HCT116 (cell line): ENCODE measurements around the gene CA11. TPM values are rescaled to one million over a fixed set of nuclear protein-coding genes. Genes with fewer than 3 reads are reported as not detected.

Experiments used
- ATAC-seq: fragments of 200-7000 bp; cut with Tn5 transposase; 2 replicates; pipeline ENCODE4 v1.9.1; 2020; ENCODE audit warnings: mild to moderate bottlenecking, moderate library complexity
- BruUV-seq: library from RNA; stranded (reverse); fragments of 400-500 nt; replicated peaks from 2 replicates; lab custom pipeline; 2021; lab: Mats Ljungman, UMichigan
- CTCF ChIA-PET: fragments of 300-600 bp; sonication (Branson Sonifier 250); formaldehyde crosslinking; loops from one replicate; lab custom pipeline; 2021; ENCODE audit warnings: antibody characterized with exemption; lab: Charles Lee
- POLR2A ChIA-PET: fragments of 300-600, 350-600 bp; sonication (Branson Sonifier 250); formaldehyde crosslinking; loops from one replicate; lab custom pipeline; 2021; ENCODE audit warnings: antibody characterized with exemption; lab: Charles Lee
- RAD21 ChIA-PET, 2 experiments: fragments of 300-600 bp; sonication (Branson Sonifier 250); formaldehyde crosslinking; loops; one replicate each; lab custom pipeline; 2023; ENCODE audit warnings: low total read pairs in 2 of 2; ENCODE audit not compliant: uncharacterized antibody in 2 of 2, unreplicated experiment in 2 of 2, low non-redundant PET in 1 of 2; lab: Charles Lee
- DNase-seq: peaks from one replicate; pipeline ENCODE4 v3.0.0-alpha.2; 2010; ENCODE audit warnings: low read depth, low spot score
- H2AFZ ChIP-seq: fragments of 200-600 bp; shearing (Covaris generic), sonication (generic); 2 replicates; pipeline ENCODE4 v1.6.1; 2017; ENCODE audit warnings: low read depth, mixed run types, mixed read lengths, antibody characterized with exemption, low read length; ENCODE audit not compliant: poor library complexity, severe bottlenecking
- H3K27ac ChIP-seq: 2 replicates; pipeline ENCODE4 v1.5.1; 2012; ENCODE audit warnings: low read depth, low read length
- H3K27me3 ChIP-seq: fragments of 200-600 bp; sonication (generic); 2 replicates; pipeline ENCODE4 v1.6.1; 2016; ENCODE audit warnings: mixed run types, low read length, mixed read lengths; ENCODE audit not compliant: insufficient read depth
- H3K36me3 ChIP-seq, 2 experiments: fragments of 200-500 bp in 1 of 2; fragments of 200-600 bp in 1 of 2; sonication (Bioruptor generic) in 1 of 2; sonication (generic) in 1 of 2; 2 replicates each; pipeline versions ENCODE4 v1.5.1 to v1.6.1; 2014 to 2016; ENCODE audit warnings: low read length in 2 of 2, inconsistent platforms in 1 of 2, mixed read lengths in 1 of 2, mixed run types in 1 of 2; ENCODE audit not compliant: insufficient read depth in 2 of 2, control insufficient read depth in 1 of 2
- H3K4me1 ChIP-seq, 2 experiments: fragments of 200-600 bp in 1 of 2; sonication (generic) in 1 of 2; 2 replicates each; pipeline versions ENCODE4 v1.5.1 to v1.6.1; 2012 to 2017; ENCODE audit warnings: low read length in 2 of 2, inconsistent platforms in 1 of 2, mild to moderate bottlenecking in 1 of 2, mixed read lengths in 1 of 2, mixed run types in 1 of 2, moderate library complexity in 1 of 2; ENCODE audit not compliant: insufficient read depth in 2 of 2, control insufficient read depth in 1 of 2
- H3K4me2 ChIP-seq: fragments of 200-600 bp; sonication (generic); 2 replicates; pipeline ENCODE4 v1.6.1; 2017; ENCODE audit warnings: mixed run types, low read length, mixed read lengths
- H3K4me3 ChIP-seq, 2 experiments: fragments of 200-600 bp in 1 of 2; sonication (generic) in 1 of 2; replicated peaks in 1 of 2; 2 replicates each; pipeline ENCODE4 v1.5.1; 2011 to 2016; ENCODE audit warnings: low read length in 2 of 2, control low read depth in 1 of 2, low read depth in 1 of 2, mild to moderate bottlenecking in 1 of 2, mixed read lengths in 1 of 2, mixed run types in 1 of 2
- H3K79me2 ChIP-seq: fragments of 200-600 bp; sonication (generic); 2 replicates; pipeline ENCODE4 v1.6.1; 2017; ENCODE audit warnings: mild to moderate bottlenecking, mixed run types, low read length, moderate library complexity, mixed read lengths; ENCODE audit not compliant: insufficient read depth
- H3K9ac ChIP-seq: fragments of 200-600 bp; sonication (generic); 2 replicates; pipeline ENCODE4 v1.6.1; 2016; ENCODE audit warnings: low read length, mixed read lengths
- H3K9me2 ChIP-seq: fragments of 200-600 bp; sonication (generic), shearing (Covaris generic); 2 replicates; pipeline ENCODE4 v1.6.1; 2017; ENCODE audit warnings: mixed run types, mild to moderate bottlenecking, moderate library complexity; ENCODE audit not compliant: insufficient read depth
- H3K9me3 ChIP-seq, 2 experiments: fragments of 200-500 bp in 1 of 2; fragments of 200-600 bp in 1 of 2; sonication (Bioruptor generic) in 1 of 2; sonication (generic) in 1 of 2; 2 replicates each; pipeline ENCODE4 v1.6.1; 2014 to 2017; ENCODE audit warnings: low read length in 2 of 2, mixed read lengths in 2 of 2, inconsistent platforms in 1 of 2, low read depth in 1 of 2, mild to moderate bottlenecking in 1 of 2, mixed run types in 1 of 2, moderate library complexity in 1 of 2; ENCODE audit not compliant: control insufficient read depth in 1 of 2, insufficient read depth in 1 of 2
- H4K20me1 ChIP-seq: fragments of 200-600 bp; sonication (generic), shearing (Covaris generic); 2 replicates; pipeline ENCODE4 v1.6.1; 2017; ENCODE audit warnings: mixed run types, mild to moderate bottlenecking, moderate library complexity; ENCODE audit not compliant: insufficient read depth
- CBX3 ChIP-seq: IDR thresholded peaks from 2 replicates; pipeline ENCODE4 v1.6.1; 2012; ENCODE audit warnings: low read depth
- FOSL1 ChIP-seq: IDR thresholded peaks from 2 replicates; pipeline ENCODE4 v1.6.1; 2012; ENCODE audit warnings: low read depth
- MAX ChIP-seq: IDR thresholded peaks from 2 replicates; pipeline ENCODE4 v1.6.1; 2012
- POLR2A ChIP-seq: IDR thresholded peaks from 2 replicates; pipeline ENCODE4 v1.7.0; 2011; ENCODE audit warnings: borderline replicate concordance; ENCODE audit not compliant: insufficient read depth, insufficient read length; ENCODE audit errors: extremely low read depth
- RAD21 ChIP-seq: IDR thresholded peaks from 2 replicates; pipeline ENCODE4 v1.6.1; 2012; ENCODE audit warnings: low read depth, mild to moderate bottlenecking
- TCF7L2 ChIP-seq: IDR thresholded peaks from 2 replicates; pipeline ENCODE4 v1.7.0; 2011; ENCODE audit warnings: borderline replicate concordance, inconsistent platforms; ENCODE audit not compliant: insufficient read depth, insufficient read length; ENCODE audit errors: extremely low read depth
- intact Hi-C: fragments of 100-400 bp; cut with micrococcal nuclease; formaldehyde crosslinking; loops from 2 replicates; pipeline ENCODE4 v1.10.0; 2022
- total RNA-seq: library from RNA; stranded (reverse); gene quantifications from one replicate; pipeline ENCODE4 v1.2.1, GENCODE V29; 2021; ENCODE audit not compliant: unreplicated experiment
- TF ChIP-seq, protein P1 (sequence below): IDR thresholded peaks from 2 replicates; pipeline ENCODE4 v1.6.1; 2012; ENCODE audit warnings: low read depth

CA11 gene
- total RNA-seq, 1 experiment from 2014 or later: 29.6 TPM

DNA sequence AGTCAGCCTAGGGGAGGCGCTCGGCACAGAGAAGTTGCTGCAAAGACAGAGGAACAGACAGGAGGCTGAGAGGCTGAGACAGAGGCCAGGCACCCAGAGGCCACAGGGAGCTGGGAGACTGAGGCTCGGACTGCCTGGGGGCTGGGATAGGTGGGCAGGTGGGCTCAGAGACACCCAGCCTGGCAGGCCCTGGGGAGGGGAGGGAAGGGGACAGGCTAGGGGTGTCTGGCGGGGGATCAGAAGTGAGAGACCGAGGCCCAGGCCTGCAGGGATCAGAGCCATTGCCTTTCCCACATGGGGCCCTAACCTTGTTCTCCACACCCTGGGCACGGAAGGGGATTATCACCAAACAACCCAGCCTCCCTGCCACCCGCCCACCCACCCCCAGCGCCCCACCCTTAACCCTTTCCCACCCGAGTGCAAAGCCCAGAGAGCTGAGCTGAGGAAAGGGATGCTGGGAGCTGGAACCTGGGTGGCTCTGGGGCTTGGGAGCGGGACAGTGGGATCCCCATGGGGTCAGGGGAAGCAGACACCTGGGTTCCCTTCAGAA lies 25.5 kb upstream of the CA11 start:
- POLR2A ChIA-PET: no interaction called here
- no peak overlapping the region for H3K9ac ChIP-seq
- RAD21 ChIA-PET: no interaction called here
- no peak for DNase-seq
- H3K9me2 ChIP-seq: no peaks in the 10 kb centered on the region
- H2AFZ ChIP-seq: no peak overlapping the region
- no peak overlapping the region for H3K4me2 ChIP-seq
- no peak overlapping the region for H3K27ac ChIP-seq
- no peaks in the 10 kb centered on the region for H3K79me2 ChIP-seq
- H4K20me1 ChIP-seq: no peaks in the 10 kb centered on the region
- no TSS peak for BruUV-seq
- CTCF ChIA-PET: no interaction called here
- no peak for TF ChIP-seq FOSL1
- no peak for TF ChIP-seq POLR2A
- TF ChIP-seq MAX: no peak
- TF ChIP-seq CBX3: no peak
- TF ChIP-seq, protein P1, sequence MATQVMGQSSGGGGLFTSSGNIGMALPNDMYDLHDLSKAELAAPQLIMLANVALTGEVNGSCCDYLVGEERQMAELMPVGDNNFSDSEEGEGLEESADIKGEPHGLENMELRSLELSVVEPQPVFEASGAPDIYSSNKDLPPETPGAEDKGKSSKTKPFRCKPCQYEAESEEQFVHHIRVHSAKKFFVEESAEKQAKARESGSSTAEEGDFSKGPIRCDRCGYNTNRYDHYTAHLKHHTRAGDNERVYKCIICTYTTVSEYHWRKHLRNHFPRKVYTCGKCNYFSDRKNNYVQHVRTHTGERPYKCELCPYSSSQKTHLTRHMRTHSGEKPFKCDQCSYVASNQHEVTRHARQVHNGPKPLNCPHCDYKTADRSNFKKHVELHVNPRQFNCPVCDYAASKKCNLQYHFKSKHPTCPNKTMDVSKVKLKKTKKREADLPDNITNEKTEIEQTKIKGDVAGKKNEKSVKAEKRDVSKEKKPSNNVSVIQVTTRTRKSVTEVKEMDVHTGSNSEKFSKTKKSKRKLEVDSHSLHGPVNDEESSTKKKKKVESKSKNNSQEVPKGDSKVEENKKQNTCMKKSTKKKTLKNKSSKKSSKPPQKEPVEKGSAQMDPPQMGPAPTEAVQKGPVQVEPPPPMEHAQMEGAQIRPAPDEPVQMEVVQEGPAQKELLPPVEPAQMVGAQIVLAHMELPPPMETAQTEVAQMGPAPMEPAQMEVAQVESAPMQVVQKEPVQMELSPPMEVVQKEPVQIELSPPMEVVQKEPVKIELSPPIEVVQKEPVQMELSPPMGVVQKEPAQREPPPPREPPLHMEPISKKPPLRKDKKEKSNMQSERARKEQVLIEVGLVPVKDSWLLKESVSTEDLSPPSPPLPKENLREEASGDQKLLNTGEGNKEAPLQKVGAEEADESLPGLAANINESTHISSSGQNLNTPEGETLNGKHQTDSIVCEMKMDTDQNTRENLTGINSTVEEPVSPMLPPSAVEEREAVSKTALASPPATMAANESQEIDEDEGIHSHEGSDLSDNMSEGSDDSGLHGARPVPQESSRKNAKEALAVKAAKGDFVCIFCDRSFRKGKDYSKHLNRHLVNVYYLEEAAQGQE: no peak
- no peak for TF ChIP-seq RAD21
- TF ChIP-seq TCF7L2: no peak
- H3K9me3 ChIP-seq: no peaks in the 10 kb centered on the region
- no peak for ATAC-seq
- no peak overlapping the region for H3K4me3 ChIP-seq
- no peaks in the 10 kb centered on the region for H3K36me3 ChIP-seq
- intact Hi-C loops: no loop called here
- peaks cover 3 to 12% of the 10 kb centered on the region in 2 experiments; a peak in 3 of 4 replicates for H3K4me1 ChIP-seq
- no peaks in the 10 kb centered on the region for H3K27me3 ChIP-seq
